ENCODE results near the gene METTL22.

DNA sequence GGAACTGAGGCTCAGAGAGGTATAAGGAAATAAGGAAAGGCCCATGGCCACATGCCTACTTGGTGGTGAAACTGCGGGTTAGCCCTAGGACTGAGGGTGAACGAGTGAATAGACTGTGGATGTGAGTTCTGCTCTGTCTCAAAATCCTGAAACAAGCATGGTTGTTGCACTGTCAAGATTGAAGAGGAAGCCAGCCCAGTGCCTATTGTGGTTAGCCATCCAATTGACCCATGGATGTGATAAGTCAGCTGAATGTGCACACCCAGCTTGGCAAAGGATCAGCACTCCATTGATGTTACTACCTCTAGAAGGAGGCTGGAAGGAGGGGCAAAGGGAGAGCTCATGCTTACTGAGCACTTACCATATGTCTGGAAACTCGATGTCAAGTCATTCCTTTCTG, 35.6 kb upstream of the METTL22 start:
- no peak for TF ChIP-seq EZH2phosphoT487 (IDR thresholded peaks at IDR 0.05)
- TF ChIP-seq, protein P1, sequence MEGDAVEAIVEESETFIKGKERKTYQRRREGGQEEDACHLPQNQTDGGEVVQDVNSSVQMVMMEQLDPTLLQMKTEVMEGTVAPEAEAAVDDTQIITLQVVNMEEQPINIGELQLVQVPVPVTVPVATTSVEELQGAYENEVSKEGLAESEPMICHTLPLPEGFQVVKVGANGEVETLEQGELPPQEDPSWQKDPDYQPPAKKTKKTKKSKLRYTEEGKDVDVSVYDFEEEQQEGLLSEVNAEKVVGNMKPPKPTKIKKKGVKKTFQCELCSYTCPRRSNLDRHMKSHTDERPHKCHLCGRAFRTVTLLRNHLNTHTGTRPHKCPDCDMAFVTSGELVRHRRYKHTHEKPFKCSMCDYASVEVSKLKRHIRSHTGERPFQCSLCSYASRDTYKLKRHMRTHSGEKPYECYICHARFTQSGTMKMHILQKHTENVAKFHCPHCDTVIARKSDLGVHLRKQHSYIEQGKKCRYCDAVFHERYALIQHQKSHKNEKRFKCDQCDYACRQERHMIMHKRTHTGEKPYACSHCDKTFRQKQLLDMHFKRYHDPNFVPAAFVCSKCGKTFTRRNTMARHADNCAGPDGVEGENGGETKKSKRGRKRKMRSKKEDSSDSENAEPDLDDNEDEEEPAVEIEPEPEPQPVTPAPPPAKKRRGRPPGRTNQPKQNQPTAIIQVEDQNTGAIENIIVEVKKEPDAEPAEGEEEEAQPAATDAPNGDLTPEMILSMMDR (IDR thresholded peaks at IDR 0.05) = no peak
- no peak for TF ChIP-seq EZH2 (IDR thresholded peaks at IDR 0.05)
